Activated naive CD8-positive, alpha-beta T cell treated with anti-CD3 and anti-CD28 coated beads, Interleukin-2, amount 50 U/mL, for 16 hours (primary cell): ENCODE results near the gene HCK.

Source experiments
- DNase-seq: peaks from one replicate; pipeline ENCODE4 v3.0.0-alpha.2; 2020; ENCODE audit warnings: low read depth, low spot score

Gene HCK

DNA sequence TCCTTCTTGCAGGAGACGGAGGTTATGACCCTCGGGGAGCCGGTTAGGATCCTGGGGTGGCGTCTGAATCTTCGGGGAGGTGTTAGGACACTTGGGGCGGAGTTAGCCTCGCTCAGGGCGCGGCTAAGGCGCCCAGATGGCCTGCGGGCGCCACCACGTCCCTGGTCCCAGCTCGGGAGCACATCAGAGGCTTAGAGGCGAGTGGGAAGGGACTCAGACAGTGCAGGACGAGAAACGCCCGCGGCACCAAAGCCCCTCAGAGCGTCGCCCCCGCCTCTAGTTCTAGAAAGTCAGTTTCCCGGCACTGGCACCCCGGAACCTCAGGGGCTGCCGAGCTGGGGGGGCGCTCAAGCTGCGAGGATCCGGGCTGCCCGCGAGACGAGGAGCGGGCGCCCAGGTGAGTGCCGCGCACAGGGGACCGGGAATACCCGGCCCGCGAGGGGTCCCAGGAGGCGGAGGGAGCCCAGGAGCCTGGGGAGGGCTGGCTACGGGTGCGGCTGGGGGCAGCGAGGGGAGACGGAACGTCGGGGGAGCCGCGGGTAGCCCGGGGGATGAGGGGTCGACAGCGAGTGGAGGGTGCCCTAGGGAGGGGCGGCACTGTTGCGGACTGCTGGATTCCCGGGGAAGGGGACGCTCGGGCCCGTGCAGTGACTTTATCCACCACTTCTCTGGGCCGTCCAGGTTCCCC lies at the start of gene HCK:
HCK (plus strand) TSS at position 153 of the 688 bp plus-strand sequence.
- no peak for DNase-seq

DNA sequence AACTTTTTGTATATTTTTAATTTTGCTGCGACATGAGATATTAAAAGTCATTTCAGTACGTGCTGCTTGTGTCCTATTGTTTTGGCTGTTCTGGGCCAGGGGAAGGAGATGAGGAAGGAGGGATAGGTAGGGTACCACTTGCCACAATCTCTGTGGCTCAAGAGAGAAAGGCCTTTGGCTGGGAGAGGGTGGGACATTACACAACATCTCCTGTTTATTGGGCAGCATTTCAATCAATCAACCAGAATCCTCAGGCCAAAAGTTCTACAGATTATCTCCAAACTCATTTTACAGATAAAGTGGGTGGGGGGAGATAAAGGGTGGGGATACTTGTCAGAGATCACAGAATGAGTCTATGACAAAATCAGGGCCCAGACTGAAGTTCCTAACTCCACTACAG lies 48.7 kb upstream of the HCK start:
- no peak for DNase-seq

DNA sequence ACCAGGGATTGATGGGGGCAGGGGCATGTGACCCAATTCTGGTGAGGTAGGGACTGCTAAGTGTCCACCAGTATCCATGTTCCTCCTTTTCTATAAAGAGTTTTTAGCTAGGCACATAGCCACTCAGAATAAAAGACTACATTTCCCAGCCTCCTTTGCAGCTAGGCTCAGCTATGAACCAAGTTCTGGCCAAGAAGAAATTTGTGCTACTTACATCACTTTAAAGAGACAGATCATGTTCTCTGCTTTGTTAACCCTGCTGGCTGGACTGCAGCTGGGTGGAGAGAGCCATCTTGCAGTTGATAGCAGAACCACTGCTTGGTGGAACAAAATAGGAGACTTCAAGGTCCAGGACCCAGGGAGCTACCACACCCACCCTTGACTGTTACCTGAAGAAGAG lies 47.1 kb upstream of the HCK start:
- DNase-seq = no peak

DNA sequence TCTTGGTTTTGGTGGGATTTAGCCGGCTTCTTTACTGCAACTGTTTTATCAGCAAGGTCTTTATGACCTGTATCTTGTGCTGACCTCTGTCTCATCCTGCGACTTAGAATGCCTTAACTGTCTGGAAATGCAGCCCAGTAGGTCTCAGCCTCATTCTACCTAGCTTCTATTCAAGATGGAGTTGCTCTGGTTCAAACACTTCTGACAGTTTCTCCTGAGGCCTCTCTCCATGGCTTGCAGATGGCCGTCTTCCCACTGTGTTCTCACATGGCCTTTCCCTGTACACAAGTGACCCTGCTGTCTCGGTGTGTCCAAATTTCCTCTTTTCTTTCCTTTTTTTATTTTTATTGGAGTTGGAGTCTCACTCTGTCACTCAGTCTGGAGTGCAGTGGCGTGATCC lies 46.0 kb upstream of the HCK start:
- no peak for DNase-seq

DNA sequence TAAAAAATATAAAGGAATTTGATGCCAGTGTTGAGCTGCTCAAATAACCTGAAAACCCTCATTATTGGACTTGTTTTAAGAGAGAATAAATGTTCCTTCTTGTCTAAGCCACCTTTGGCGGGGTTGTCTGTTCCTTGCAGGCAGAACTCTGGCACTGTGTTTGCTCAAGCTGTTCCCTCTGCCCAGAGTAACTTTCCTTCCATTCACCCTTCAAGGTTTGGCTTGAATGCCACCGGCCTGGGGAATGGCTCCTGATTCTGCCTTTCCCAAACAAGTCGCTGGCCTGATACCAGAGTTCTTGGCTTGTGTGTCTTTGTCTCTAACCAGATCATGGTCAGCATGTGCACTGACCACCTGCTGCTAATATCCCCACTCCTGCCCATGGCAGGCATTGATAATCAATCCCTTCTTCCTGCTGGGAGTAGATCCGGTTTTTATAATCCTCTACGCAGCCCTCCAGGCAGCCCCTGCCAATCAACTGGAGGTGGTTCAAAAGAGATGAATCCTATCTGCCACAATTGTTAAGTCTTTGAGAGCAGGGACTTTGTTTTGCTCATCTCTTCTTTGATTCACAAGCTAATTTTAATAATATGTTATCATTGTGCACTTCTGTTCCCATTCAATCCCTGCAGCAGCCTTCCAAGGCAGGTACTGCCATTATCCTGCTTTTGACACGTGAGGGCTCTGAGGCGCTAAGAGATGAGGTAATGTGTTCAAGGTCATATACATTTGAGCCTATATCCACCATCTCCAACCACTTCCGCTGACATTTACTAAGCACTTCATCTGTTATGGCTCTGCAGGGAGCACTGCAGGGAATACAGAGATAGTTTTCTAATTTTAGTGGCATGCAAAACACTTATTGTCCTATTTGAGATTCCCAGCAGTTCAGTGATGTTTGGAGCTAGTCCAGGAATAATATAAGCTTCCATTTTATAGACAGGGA lies 44.9 kb upstream of the HCK start:
- no peak for DNase-seq

DNA sequence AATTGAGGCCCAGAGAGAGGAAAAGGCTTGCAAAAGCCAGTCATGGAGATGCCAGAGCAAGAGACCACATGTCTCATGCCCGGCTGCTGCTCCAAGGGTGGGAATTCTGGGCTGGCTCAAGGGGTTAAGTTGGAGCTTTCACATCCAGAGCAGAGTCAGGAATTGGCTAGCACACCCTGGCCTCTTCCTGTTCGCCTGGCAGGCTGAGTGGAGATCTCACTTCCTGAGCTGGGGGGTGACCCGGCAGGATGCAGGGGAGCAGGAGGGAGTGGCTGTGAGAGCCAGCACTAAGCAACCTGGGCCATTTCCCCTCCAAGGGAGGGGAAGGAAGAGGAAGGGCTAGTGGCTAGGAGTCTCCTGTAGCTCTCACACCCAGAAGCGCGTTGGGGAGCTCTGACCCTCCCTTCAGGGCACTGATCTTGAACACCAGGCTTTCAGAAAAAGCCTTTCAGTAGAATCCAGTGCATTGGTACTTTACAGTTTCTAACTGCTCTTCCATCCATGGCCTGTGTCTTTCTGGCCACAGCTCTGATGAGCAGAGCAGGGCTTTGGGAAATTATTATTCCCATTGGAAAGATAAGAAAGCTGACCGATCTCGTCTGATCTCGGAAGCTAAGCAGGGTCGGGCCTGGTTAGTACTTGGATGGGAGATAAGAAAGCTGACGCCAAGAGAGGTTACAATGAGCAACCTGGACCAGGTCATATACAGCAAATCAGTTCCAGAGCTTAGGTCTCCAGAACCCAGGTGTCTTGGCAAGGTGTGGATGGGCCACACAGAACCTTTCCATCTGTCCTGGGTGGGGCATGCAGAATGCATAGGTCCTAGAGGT lies 44.0 kb upstream of the HCK start:
- DNase-seq = no peak

DNA sequence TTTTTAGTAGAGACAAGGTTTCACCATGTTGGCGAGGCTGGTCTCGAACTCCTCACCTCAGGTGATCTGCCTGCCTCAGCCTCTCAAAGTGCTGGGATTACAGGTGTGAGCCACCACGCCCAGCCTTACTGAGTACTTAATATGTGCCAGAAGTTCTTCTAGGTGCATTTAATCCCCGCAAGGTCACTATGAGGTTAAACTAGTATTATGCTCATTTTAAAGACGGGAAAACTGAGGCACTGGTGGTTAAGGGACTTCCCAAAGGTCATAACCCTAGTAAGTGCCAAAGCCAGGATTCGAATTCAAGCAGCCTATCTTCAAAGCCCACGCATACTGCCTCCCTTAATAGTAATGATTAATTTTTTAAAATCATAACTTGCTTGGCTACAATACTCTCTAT lies 42.5 kb upstream of the HCK start:
- no peak for DNase-seq

DNA sequence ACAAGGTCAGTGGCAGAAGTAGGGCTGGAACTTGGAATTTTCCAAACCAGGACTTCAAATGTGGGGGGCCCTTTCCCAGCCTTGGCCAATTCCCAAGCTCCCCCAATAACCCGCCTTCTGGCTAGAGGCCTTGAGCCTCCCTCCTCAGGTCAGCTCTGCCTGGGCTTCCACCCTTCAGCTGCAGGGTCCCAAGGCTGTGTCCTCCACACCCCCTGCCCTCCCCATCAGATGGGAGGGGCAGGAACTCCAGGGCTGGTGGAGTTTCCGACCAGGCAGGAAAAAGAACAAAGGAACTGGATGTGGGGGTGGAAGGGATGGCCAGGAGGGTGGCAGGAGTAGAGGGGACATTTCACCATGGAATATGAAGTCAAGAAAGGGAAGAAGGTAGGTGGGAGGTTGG lies 41.9 kb upstream of the HCK start, which contains the start of gene CCM2L:
CCM2L (plus strand) TSS at position 338 of the 400 bp plus-strand sequence; CDS start at position 355, 17 bp downstream.
- DNase-seq = no peak

DNA sequence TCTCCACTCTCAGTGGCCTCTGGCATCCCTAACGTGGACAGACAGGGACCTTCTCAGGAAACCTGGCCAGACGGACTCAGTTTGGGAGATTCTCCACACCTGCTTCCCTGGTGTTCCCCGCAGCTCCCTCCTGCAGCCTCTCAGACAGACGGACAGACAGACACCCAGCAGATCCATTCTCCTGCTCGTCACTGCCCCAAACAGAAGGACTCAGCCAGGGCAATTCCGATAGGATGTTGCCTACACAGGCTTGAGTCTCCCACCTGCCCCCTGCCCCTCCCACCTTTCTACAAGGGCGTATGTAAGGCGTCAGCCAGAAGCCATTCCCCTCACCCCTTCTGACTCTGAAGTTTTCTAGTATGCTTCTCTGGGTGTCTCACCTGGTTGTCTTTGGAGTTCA lies 41.4 kb upstream of the HCK start:
- no peak for DNase-seq

DNA sequence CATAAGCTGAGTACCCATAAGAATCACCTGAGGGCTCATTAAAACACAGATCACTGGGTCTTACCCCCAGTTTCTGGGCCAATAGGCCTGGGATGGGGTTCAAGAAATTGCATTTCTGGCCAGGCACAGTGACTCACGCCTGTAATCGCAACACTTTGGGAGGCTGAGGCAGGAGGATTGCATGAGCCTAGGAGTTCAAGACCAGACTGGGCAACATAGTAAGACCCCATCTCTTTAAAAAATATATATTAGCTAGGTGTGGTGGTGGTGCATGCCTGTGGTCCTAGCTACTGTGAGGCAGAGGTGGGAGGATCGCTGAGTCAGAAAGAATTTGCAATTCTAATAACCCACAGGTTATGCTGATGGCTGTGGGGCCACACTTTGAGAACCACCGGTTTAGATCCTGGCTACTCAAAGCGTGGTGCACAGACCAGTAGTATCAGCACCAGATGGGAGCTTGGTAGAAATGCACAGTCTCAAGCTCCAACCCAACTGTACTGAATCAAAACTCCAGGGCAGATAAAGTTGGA lies 39.8 kb upstream of the HCK start:
- DNase-seq = no peak

DNA sequence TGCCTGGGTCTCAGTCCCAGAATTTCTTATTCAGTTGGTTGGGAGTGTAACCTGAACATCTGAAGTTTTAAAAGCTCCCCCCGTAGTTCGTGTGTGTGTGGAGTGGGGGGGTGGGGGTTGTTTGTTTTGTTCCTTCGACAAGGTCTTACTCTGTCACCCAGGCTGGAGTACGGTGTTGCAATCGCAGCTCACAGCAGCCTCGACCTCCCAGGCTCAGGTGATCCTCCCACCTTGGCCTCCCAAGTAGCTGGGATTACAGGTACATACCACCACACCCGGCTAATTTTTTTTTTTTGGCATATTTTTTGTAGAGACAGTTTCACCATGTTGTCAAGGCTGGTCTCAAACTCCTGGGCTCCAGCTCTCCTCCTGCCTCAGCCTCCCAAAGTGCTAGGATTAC lies 38.7 kb upstream of the HCK start:
- no peak for DNase-seq

DNA sequence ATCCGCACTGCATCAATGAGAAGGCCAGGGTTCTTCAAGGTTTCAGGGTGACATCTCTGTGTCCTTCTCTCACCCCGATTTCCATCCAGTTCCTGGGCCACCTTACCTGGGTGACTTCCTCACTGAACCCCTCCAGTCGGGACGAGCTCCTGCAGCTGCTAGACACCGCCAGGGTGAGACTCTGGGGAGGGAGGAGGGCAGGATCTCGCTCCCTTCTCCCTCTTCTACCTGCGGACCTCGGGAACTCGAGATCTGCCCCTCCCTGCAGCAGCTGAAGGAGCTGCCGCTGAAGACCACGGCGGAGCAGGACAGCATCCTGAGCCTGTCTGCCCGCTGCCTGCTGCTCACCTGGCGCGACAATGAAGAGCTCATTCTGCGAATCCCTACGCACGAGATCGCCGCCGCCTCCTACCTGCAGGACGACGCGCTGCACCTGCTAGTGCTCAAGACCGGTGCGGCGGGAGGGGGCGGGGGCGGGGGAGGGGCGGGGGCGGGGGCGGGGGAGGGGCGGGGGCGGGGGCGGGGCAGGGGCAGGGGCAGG lies 34.3 kb upstream of the HCK start:
- no peak for DNase-seq

DNA sequence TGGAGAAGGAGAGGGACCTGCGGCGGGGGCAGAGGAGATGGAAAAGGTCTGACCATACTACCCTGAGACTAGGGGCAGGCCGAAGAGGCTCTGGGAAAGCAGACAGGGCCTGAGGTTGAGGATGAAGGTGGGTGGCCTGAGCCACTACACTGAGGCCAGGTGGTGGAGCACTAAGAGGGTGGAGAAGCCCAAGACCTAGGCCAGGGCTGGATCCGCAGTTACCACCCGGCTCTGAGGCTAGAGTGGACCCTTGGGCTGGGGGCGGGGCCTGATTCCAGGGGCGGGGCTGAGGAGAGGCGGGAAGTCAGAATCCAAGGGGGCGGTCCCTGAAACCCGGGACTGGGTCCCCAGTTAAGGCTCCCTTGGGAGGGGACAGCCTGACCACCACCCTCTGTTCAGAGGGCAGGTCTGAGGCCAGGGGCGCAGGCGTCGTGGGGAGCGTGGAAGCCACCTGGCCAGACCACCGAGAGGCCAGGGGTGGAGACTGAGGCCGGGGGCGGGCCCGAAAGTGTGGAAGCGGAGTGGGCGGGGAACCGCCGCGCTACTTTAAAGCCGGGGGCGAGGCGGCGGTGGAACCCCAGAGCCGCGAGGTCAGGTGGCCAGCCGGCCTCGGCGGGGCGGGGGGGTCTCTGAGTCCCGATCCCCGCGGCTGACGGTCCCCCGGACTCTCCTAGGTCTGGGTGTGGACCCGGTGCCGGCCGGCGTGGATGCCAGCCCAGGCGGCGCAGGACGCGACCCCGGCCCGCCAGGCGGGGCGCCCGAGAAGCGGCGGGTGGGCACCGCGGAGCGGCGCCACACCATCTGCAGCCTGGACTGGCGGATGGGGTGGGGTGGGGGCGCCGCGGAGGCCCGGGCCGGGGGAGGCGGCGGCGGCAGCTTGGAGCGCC lies 33.5 kb upstream of the HCK start:
- DNase-seq = no peak

DNA sequence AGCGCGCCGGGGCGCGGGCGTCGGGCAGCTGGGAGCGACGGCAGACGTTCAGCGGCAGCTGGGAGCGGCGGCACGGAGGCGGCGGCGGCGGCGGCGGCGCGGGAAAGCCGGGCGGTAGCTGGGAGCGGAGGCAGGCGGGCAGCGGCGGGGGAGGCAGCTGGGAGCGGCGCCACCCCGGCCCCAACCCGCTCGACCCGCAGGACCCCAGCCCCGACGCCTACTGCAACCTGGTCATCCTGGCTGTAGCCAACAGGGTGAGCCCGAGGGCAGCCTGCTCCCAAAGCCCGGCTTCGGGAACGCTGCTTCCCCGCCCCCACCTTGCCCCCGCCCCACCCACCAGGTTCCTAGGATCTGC lies 32.9 kb upstream of the HCK start:
- DNase-seq = no peak

DNA sequence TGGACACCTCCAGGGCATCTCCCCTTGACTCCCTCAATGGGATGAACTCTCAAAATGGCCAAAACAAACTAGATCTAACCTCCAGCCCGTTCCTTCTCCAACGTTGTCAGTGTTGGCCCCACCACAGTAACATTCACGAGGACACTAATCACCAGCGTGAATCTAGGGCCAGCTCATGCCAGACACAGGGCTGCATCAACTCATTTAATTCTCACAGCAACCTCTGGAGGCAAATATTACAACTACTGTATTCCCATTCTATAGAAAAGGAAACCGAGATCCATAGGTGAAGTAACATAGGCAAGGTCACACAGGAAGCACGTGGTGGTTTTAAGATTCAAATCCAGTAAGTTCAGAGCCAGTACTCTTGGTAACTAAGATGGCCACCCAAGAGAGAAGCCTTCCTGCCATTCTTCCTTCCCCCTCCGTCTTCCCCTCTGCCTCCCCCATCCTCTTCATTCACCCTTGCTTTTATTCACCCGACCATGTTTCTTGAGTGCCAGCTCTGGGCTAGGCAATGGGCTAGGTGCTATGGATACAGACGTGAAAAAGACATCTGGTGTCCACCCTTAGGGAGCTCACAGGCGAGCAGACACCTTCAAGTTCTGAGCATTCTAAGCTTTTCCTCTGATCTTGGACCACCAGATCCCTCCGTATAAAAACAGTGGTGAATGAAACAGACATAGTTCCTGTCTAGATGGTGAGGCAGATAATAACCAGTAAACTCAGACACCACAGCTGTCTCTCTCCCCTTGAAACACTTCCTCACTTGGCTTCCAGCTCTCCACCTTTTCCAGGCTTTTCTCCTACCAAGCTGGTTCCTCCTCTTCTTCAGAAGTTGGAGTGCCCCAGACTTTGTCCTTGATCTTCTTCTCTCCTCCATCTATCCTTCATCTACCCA lies 32.2 kb upstream of the HCK start:
- no peak for DNase-seq

DNA sequence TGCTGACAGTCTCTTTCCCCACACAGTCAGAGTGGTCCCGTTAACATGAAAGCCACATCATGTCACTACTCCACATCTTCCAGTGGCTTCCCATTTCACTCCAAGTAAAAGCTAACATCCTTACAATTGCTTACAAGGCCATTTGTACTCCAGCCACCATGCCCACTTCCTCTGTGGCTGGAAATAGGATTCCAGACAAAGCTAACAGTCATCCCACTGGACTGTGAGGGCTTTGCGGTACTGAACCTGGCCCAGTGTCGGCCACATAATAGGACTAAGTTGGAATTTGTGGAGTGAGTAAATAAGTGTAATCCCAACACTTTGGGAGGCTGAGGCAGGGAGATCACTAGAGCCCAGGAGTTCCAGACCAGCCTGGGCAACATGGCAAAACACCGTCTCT lies 31.0 kb upstream of the HCK start:
- DNase-seq = no peak

DNA sequence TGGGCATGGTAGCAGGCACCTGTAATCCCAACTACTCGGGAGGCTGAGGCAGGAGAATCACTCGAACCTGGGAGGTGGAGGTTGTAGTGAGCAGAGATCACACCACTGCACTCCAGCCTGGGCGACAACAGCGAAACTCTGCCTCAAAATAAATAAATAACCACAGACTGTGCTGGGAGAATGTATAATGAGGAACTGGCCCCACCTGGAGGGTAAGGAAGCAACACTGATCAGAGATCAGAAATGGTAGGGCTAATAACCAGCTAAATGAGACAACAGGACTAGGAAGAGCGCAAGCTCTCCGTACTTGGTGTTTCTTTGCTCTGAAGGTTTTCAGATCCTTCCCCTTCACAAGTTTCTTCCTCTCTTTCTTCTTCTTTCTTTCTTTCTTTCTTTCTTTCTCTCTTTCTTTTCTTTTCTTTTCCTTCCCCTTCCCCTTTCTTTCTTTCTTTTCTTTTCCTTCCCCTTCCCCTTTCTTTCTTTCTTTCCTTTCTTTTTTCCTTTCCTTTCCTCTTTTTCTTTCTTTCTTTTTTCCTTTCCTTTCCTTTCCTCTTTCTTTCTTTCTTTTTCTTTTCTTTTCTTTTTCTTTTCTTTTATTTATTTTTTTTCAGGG lies 27.3 kb upstream of the HCK start:
- DNase-seq = no peak

DNA sequence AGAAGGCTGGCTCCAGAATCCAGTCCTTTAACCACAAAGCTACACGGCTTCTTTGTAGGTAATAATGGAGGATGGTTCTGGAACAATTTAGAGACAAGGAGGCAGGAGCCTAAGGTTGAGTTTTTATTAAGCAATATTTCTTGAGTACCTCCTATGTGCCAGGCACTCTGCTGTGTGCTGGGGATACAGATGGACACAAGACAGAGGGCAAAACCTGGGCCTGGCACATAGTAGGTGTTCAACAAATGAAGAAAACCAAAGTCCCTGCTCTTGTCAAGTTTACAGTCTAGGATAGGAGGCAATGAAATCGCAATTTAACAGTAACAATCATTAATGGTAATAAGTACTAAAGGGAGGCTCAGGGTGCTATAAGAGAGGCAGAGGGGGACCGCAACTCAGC lies 24.4 kb upstream of the HCK start:
- no peak for DNase-seq
